ENCODE data around the gene EIF2AK2.

EIF2AK2 gene

DNA sequence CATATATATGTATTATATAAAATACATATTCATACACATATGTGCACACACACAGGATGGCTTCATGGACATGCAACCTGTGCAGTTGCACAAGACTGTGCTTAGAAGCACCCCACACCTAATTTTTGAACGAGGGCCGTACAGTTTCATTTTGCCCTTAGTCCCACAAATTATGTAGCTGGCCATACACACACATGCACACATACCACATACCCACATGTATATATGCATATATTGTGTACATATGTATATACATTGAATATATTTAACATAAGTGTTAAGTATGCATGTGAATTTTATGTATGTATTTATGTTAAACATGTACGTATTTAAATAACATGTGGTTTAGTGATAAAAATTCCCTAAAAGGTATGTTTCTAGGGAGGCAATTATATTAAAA, 54.2 kb downstream of the EIF2AK2 start:
- TF ChIP-seq NFIC (IDR thresholded peaks at IDR 0.05) (no peak), EGR1 (IDR thresholded peaks at IDR 0.05) (no peak), CREB1 (IDR thresholded peaks at IDR 0.05; ENCODE audit: low read depth) (no peak), ZBTB7A (IDR thresholded peaks at IDR 0.05; ENCODE audit: low read depth) (no peak), RAD21 (IDR thresholded peaks at IDR 0.05; ENCODE audit: low read depth) (no peak), TCF12 (IDR thresholded peaks at IDR 0.05; ENCODE audit: low read depth) (no peak), FOXM1 (IDR thresholded peaks at IDR 0.05; ENCODE audit: borderline replicate concordance, low read depth) (no peak), CEBPB (IDR thresholded peaks at IDR 0.05) (no peak), TEAD4 (IDR thresholded peaks at IDR 0.05) (no peak), TAF1 (IDR thresholded peaks at IDR 0.05; ENCODE audit: low read depth) (no peak), YY1 (IDR thresholded peaks at IDR 0.05; ENCODE audit: low read depth) (no peak), EP300 (IDR thresholded peaks at IDR 0.05; ENCODE audit: borderline replicate concordance) (no peak)
- TF ChIP-seq, protein P1, sequence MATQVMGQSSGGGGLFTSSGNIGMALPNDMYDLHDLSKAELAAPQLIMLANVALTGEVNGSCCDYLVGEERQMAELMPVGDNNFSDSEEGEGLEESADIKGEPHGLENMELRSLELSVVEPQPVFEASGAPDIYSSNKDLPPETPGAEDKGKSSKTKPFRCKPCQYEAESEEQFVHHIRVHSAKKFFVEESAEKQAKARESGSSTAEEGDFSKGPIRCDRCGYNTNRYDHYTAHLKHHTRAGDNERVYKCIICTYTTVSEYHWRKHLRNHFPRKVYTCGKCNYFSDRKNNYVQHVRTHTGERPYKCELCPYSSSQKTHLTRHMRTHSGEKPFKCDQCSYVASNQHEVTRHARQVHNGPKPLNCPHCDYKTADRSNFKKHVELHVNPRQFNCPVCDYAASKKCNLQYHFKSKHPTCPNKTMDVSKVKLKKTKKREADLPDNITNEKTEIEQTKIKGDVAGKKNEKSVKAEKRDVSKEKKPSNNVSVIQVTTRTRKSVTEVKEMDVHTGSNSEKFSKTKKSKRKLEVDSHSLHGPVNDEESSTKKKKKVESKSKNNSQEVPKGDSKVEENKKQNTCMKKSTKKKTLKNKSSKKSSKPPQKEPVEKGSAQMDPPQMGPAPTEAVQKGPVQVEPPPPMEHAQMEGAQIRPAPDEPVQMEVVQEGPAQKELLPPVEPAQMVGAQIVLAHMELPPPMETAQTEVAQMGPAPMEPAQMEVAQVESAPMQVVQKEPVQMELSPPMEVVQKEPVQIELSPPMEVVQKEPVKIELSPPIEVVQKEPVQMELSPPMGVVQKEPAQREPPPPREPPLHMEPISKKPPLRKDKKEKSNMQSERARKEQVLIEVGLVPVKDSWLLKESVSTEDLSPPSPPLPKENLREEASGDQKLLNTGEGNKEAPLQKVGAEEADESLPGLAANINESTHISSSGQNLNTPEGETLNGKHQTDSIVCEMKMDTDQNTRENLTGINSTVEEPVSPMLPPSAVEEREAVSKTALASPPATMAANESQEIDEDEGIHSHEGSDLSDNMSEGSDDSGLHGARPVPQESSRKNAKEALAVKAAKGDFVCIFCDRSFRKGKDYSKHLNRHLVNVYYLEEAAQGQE (IDR thresholded peaks at IDR 0.05; ENCODE audit: low read depth), result no peak
- TF ChIP-seq, protein P2, sequence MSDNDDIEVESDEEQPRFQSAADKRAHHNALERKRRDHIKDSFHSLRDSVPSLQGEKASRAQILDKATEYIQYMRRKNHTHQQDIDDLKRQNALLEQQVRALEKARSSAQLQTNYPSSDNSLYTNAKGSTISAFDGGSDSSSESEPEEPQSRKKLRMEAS (IDR thresholded peaks at IDR 0.05), result no peak
- TF ChIP-seq, protein P3, sequence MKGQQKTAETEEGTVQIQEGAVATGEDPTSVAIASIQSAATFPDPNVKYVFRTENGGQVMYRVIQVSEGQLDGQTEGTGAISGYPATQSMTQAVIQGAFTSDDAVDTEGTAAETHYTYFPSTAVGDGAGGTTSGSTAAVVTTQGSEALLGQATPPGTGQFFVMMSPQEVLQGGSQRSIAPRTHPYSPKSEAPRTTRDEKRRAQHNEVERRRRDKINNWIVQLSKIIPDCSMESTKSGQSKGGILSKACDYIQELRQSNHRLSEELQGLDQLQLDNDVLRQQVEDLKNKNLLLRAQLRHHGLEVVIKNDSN (IDR thresholded peaks at IDR 0.05), result no peak

DNA sequence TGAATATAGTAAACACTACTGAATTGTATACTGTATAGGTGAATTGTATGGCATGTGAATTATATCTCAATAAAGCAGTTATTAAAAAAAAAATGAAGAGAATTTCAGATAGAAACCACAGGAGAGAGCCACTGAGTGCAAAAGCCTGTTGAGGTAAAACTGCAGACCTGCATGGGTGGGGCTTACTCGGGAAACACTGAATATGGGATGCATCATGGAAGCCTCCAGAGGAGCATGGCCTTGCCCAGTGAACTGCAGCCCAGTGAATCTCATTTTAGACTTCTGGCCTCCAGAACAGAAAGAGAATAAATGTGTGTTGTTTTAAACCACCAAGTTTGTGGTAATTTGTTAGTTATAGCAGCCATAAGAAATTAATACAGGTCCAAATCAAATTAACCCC, 56.7 kb downstream of the EIF2AK2 start:
- TF ChIP-seq, protein P3 (IDR thresholded peaks at IDR 0.05), result no peak
- TF ChIP-seq NFIC (IDR thresholded peaks at IDR 0.05), result no peak
- no peak for TF ChIP-seq CEBPB (IDR thresholded peaks at IDR 0.05)
- TF ChIP-seq TEAD4 (IDR thresholded peaks at IDR 0.05), result no peak
- TF ChIP-seq TCF12 (IDR thresholded peaks at IDR 0.05; ENCODE audit: low read depth), result no peak
- TF ChIP-seq, protein P2 (IDR thresholded peaks at IDR 0.05), result no peak
- TF ChIP-seq, protein P1 (IDR thresholded peaks at IDR 0.05; ENCODE audit: low read depth), result no peak

DNA sequence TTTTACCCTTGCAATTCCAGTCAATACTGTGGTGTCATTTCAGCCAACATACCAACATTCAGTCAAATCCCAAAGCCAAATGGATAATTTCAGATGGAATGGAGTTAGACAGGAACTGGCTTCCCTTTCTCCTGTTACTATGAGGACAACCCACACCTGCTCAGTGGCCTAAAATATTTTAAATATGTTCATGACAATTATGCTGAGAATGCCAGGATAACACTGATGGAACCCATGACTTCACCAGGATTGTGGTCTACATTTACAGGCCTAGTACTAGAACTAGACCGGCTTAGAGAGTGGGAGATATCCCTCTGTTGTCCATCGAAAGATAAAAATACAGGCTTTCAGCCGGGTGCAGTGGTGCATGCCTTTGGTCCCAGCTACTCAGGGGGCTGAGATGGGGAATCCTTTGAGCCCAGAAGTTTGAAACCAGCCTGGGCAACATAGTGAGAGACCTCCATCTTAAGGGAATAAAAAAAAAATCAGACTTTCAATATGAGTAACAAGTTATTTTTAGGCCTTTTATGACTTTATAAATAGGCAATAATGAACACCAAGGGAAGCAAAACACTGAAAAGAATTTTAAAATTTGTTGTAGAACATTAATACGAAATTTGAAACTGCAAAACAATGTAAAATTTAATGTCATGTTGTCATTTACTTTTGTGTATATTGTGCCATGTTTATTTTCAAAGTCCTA, 58.2 kb downstream of the EIF2AK2 start:
- TF ChIP-seq TEAD4 (IDR thresholded peaks at IDR 0.05), result no peak
- TF ChIP-seq NFIC (IDR thresholded peaks at IDR 0.05), result no peak
- TF ChIP-seq, protein P3 (IDR thresholded peaks at IDR 0.05), result no peak
- no peak for TF ChIP-seq ZBTB7A (IDR thresholded peaks at IDR 0.05; ENCODE audit: low read depth)
- TF ChIP-seq EGR1 (IDR thresholded peaks at IDR 0.05), result no peak
- TF ChIP-seq TCF12 (IDR thresholded peaks at IDR 0.05; ENCODE audit: low read depth), result no peak
- TF ChIP-seq, protein P2 (IDR thresholded peaks at IDR 0.05), result no peak
- TF ChIP-seq TAF1 (IDR thresholded peaks at IDR 0.05; ENCODE audit: low read depth), result no peak
- no peak for TF ChIP-seq EP300 (IDR thresholded peaks at IDR 0.05; ENCODE audit: borderline replicate concordance)
- no peak for TF ChIP-seq FOXM1 (IDR thresholded peaks at IDR 0.05; ENCODE audit: borderline replicate concordance, low read depth)
- TF ChIP-seq, protein P1 (IDR thresholded peaks at IDR 0.05; ENCODE audit: low read depth), result no peak
- TF ChIP-seq YY1 (IDR thresholded peaks at IDR 0.05; ENCODE audit: low read depth), result no peak
- TF ChIP-seq CEBPB (IDR thresholded peaks at IDR 0.05), result no peak
- no peak for TF ChIP-seq CREB1 (IDR thresholded peaks at IDR 0.05; ENCODE audit: low read depth)
- TF ChIP-seq RAD21 (IDR thresholded peaks at IDR 0.05; ENCODE audit: low read depth), result no peak
